IPS-18c (cell line): Measurements from ENCODE around the gene B3GNT5.

Experiments
- H3K4me3 ChIP-seq: 2 replicates; pipeline ENCODE4 v1.7.0; 2013; ENCODE audit warnings: low read depth, mild to moderate bottlenecking, low read length, moderate library complexity; ENCODE audit not compliant: insufficient read depth
- H3K9me3 ChIP-seq: one replicate; pipeline ENCODE4 v1.6.1; 2013; ENCODE audit warnings: mild to moderate bottlenecking, low read length, moderate library complexity; ENCODE audit not compliant: control insufficient read depth, insufficient read depth

Gene B3GNT5

DNA sequence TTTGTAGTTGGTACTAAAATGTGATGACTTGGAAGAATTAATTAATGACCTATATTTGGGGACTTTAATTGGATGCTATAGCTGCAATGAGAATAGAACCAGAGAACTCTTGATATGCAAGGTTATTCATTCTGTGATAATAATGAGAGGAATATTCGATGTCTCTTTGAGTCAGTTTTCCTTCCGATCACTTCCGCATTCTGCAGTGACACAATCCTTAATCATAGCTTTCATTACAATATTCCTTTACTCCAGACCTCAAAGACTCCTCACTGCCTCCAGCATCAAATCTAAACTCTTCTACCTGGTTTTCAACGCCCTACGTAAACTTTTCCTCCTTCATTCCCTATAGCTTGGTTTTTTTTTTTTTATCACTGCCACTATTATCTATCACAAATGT, 21.6 kb downstream of the B3GNT5 start:
- Histone ChIP-seq H3K4me3 (no peak overlapping the region), H3K9me3 (no peaks in the 10 kb centered on the region)

DNA sequence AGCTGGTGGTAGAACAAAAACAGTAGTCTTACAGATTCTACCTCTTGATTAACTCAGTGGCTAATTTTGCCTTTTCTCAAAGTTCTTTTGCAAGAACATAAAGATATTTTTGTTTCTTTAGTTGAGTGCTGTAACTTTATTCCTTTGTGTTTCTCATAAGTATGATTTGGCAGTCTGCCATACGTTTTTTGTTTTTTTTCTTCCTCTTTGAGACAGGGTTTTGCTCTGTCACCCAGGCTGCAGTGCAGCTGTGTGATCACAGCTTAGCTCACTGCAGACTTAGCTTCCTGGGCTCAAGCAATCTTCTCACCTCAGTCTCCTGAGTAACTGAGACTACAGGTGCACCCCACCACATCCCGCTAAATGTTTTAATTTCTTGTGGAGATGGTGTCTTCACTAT, 22.4 kb downstream of the B3GNT5 start:
- no peaks in the 10 kb centered on the region for H3K9me3 ChIP-seq
- no peak overlapping the region for H3K4me3 ChIP-seq

DNA sequence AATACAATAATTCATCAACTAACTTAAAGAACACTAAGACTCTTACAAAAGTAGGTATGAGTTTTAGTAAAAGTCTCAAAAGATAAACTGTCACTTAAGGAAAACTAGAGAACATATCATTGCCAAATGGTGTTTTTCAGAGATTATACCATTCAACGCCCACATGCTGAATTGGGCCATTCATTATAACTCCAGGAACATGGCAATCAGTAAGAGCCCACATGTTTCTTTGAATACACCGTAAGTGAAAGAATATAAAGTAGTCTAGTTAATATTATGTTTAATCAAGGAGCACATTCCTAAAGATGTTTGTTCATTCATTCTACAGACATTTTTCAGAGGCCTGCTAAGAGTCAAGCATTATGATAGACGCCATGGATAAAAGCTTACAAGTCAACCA, 22.9 kb downstream of the B3GNT5 start:
- no peak overlapping the region for H3K4me3 ChIP-seq
- H3K9me3 ChIP-seq = no peaks in the 10 kb centered on the region

DNA sequence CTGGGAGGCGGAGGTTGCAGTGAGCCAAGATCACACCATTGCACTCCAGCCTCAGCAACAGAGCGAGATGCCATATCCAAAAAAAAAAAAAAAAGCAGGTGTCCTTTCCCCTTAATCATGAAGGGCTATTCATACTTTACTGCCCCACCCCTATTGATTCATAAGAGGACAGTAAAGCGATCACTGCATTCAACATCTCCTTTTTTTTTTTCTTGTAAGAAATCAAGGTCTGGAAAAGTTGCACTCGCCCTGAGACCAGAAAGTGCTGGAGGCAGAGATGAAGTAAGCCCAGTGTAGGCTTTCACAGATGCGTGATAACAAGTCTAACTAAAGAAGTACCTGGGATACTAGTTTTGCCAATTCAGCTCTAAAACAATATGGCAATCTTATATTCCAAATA, 24.2 kb downstream of the B3GNT5 start:
- no peak overlapping the region for H3K4me3 ChIP-seq
- no peaks in the 10 kb centered on the region for H3K9me3 ChIP-seq

DNA sequence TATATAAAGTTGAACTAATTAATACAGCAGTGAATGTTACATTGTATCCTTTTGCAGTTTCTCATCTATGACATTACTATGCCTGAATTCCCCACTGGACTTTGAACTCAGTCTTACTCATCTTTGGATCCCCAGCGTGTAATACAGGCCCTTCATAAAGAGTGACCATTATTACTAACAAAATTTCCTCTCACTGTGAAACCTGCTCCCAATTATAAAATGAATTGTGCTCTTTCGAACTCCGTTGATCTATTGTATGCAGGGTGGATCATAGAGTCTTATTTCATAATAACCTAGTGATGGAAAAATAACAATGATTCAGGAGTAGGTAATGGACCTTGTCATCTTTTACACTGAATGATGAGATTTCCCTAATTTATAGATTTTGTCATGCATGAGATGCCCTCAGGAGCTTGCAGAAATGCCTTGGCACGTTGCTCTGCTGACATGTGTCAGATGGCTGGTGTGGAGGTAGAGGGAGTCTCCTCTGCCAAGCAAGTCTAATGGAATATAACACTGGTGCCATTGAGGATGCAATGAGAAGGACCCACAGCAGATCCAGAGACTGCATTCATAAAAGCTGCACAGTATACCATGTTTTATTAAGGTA, 25.5 kb downstream of the B3GNT5 start:
- Histone ChIP-seq H3K9me3 (no peaks in the 10 kb centered on the region), H3K4me3 (no peak overlapping the region)

DNA sequence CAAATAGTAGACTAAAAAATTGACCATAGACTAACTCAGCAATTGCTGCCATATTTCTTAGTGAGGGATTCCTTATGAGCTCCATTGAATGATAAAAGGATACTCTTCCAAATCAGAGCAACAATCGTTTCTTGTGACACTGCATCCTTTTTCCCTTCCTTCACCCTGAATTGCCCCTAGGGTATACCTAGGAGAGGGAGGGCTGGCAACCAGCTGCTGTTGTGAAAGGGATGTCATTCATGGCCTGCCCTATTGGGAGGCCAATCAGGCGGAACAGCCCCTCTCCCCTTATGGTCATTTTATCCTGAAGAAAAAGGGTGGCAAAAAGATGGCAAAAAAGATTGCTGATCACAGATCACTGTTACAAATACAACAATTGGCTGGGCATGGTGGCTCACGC, 26.3 kb downstream of the B3GNT5 start:
- no peak overlapping the region for H3K4me3 ChIP-seq
- no peaks in the 10 kb centered on the region for H3K9me3 ChIP-seq

DNA sequence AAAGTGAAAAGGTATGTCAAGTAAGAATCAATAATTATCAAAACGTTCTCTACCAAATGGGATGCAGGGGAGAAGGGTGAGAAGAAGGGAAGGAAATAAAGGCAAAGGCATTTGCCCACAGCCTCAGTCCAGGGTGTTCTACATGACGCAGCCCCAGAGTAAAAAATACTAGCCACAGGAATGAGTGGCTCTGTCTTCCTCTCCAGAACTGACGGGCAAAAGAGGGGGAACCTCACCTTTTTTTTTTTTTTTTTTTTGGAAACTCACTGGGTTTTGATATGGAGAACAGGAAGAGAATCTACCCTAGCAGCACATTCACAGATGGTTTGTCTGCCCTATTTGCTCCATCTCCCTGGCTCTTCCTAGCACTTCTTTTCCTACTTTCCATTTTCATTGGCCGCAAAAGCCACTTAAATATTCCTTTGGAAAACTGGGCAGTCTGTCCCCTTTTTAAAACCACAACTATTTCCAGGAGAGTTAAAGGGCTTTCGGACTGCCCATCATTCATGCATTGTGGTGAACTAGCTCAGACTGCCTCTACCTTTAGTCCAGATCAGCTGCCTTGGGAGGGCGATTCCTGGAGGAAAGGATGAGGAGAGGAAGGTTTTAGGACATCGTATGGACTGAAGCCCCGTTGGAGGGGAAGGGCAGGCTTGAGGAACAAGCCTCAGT, 28.2 kb downstream of the B3GNT5 start:
- Histone ChIP-seq H3K4me3 (no peak overlapping the region), H3K9me3 (no peaks in the 10 kb centered on the region)

DNA sequence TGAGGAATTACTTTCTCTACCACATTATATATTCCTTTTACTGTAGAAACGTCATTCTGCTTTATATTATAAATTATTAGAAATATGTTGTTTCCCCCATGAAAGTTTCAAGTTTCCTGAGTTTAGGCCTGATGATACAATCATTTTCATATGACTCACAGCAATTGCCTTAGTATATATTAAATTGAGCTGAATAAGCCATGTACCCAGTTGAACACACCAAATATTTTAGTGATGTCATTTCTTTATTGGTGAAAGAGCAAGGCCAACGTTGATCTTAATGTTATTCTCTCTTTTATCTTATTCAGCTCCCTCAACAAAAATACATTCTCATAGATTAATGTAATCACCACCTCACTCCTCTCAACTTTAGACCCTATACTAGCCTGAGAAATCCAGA, 30.8 kb downstream of the B3GNT5 start:
- no peaks in the 10 kb centered on the region for H3K9me3 ChIP-seq
- H3K4me3 ChIP-seq = no peak overlapping the region

DNA sequence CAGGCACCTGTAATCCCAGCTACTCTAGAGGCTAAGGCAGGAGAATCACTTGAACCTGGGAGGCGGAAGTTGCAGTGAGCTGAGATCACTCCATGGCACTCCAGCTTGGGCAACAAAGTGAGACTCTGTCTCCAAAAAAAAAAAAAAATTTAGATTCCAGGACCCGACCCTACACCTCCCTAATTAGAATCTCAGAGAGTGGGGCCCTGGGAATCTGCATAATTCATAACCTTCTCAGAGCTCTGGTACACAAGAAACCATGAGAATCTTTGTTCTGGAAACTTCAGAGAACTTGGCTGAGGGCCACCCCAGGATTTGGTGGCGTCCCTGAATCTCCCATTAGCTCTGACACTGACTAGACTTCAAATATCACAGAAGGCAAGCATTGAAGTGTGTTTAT, 31.5 kb downstream of the B3GNT5 start:
- H3K9me3 ChIP-seq = no peaks in the 10 kb centered on the region

DNA sequence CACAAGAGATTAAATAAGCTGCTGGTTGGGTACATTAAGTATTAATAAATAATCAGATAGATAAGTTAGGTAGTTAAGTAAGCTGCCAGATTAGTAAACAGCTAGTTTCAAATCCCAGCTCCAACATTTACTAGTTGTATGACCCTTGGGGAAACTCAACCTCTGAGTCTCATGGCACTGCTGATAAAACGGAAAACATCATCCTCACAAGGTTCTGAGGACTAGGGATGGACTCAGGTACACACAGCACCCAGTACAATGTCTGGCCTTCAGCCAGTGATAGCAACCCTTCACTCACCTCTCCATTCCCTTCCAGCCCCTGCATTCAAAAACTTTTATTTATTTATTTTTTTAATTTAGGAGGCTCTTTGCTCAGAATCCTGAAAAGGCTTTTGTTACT, 32.3 kb downstream of the B3GNT5 start:
- no peak overlapping the region for H3K4me3 ChIP-seq

More for the DNA sequence above, 31.5 kb downstream of the B3GNT5 start:
- no peak overlapping the region for H3K4me3 ChIP-seq

DNA sequence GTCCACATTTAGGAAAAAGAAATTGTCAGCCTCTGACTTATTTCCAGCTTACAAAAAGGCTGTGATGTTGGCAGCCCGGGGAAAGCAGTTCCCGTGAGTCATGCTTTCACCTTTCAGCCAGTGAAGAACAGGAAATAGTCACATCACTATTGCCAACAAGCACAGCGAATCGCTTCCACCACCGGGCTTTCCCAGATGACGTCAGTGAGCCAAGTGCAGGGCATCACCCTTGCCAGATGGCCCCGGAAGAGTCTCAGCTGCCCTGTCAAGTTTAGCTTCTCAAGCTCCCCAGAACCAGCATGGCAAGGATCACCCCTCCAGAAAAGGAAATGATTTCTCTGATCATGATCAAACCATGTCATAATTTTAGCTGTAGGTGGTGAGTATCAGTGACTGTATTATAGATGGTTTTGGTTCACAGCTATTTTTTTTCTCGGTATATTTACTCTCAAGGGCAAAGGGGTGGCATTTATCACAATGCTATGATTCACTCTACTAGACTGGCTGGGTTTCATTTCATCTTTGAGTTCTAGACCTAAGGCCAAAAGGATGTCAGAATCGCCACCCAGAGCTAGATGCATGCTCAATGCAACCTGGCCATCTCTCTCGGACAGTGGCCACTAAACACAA, 32.9 kb downstream of the B3GNT5 start:
- Histone ChIP-seq H3K9me3 (no peaks in the 10 kb centered on the region), H3K4me3 (no peak overlapping the region)

More for the DNA sequence above, 32.3 kb downstream of the B3GNT5 start:
- no peaks in the 10 kb centered on the region for H3K9me3 ChIP-seq

DNA sequence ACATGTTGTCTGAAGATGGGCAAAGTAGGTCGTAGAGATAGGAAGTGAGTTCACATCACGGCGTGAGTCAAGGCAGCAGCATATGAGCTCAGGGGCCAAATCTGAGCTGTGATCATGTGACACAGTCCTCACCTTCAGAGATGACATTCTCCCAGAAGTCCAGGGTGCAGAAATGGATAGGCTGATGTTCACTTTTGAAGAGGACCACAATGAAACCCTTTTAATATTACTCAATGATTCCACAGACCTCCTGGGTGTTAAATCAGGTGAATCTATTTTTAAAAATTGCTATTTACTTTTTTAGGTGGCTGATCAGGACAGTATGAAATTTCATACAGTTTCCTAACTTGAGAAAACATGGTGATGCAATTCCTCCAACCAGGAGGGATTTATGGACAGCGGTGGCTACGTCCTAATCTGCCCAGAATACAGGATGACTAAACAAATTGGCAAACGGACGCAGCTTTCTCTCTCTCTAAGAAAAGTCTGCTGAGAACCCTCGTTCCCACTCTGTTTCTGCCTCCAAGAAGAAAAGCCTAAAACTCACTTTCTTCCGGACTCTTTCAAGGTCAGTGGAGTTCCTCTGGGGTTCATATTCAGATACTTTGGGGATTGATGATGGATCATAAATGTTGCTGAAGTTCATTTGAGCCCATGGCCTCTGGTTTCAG, 34.4 kb downstream of the B3GNT5 start:
- Histone ChIP-seq H3K4me3 (no peak overlapping the region), H3K9me3 (no peaks in the 10 kb centered on the region)

DNA sequence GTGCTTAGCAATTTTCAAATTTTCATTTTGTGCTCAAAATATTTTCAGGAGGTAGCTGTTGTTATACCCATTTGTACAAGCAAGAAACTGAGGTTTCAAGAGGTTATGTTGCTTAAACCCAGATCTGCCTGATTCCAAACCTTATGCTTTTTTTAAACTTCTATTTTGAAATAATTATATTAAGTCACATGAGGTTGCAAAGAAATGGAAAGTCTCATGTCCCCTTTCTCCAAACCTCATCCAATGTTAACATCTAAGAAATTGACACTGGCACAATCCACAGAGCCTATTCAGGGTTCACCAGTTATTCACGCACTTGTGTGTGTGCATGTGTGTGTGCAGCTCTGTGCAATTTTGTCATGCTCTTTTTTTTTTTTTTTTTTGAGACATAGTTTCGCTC, 35.1 kb downstream of the B3GNT5 start:
- Histone ChIP-seq H3K4me3 (no peak overlapping the region), H3K9me3 (no peaks in the 10 kb centered on the region)

DNA sequence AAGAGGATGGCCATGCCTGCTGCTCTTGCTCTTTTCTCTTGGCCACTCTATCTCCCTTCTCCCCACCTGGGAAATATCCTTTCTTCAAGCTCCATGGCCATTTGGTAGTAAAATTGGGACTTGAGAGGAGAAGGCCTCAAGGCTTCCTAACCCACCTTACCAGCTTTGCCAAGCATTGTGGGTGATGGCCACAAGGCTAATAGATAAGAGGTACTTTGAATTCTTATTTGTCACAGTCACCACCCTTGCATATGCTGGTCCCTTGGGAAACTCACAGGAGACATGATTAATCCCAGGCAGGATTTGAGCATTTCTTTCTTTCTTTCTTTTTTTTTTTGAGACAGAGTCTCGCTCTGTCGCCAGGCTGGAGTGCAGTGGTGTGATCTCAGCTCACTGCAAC, 37.2 kb downstream of the B3GNT5 start:
- Histone ChIP-seq H3K4me3 (no peak overlapping the region), H3K9me3 (no peaks in the 10 kb centered on the region)

DNA sequence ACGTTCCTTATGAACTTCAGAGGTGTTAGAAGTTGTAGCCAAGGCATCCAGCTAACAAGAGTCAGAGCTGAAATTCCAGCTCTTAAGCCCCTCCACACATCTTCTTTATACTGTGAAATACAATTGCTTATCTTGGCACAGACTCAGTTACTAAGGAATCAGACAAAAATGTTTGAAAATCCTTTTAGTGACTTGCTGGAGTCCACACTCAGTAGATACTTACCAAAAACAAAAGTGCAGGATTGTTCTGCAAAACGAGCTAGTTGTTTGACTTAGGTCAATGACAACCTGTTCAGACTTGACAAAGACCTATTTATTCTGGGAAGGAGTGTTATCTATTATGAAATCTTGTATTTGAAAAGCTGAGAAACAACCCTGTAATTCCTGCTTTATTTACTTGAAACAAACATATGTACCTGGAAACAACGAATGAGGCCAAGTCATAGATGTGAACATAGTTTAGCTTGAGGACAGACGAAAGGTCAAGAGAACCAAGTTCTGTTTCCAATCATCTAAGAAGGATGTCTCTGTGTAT, 38.5 kb downstream of the B3GNT5 start:
- no peaks in the 10 kb centered on the region for H3K9me3 ChIP-seq

DNA sequence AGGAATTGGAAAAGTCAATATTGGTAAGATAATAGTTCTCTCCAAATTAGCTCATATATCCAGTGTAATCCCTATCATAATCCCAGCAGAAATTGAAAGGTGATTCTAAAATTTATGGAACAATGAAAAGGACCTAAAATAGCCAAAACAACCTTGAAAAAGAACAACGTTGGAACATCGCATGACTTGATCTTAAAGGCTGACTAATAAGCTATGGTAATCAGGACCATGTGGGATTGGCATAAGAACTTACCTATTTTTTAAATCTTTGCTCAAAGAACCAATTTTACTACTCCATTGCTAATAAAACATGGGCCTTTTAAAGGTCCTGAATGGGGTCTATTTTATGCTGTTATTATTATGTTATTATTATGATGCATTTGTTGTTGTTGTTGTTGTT, 40.9 kb downstream of the B3GNT5 start:
- no peaks in the 10 kb centered on the region for H3K9me3 ChIP-seq
- no peak overlapping the region for H3K4me3 ChIP-seq

More for the DNA sequence above, 38.5 kb downstream of the B3GNT5 start:
- H3K4me3 ChIP-seq = no peak overlapping the region

DNA sequence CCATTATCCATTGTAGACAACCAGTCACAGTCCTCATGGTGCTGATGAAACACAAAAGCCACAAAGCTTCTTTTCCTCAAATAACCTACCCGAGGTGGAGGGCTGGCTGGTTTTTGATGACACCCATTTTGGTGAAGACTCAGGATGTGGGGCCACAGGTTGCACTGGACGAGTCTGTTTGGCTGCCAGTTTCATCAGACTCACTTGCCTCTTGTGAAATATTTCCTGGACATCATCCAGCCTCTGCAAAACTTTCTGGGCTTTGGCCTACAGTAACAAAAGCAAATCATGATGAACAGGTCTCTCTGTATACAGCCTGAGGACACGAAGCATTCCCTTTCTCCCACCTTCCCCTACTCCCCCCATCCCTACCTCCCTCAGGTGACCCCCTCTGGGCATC, 42.2 kb downstream of the B3GNT5 start:
- no peaks in the 10 kb centered on the region for H3K9me3 ChIP-seq
- H3K4me3 ChIP-seq = no peak overlapping the region

DNA sequence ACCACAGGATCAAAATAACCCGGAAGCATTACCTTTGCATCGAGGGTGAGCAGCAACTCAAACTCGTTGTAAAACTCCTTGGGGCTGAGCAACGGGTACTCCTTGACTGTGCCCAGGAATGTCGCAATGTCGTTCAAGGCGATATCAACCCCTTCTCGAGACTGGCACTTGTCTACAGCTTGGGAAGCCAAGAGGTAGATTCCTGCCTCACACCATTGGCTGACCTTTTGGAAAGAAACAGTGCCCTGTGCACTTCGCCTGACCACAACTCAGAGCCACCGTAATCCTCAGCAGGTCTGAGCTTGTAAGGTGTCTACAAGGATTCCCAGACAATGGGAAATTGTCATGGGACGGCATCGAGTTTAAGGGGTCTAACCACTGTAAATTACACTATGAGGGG, 43.9 kb downstream of the B3GNT5 start:
- no peaks in the 10 kb centered on the region for H3K9me3 ChIP-seq
- H3K4me3 ChIP-seq = no peak overlapping the region
